ENCODE measurements around the gene ITGA11. TPM values are rescaled to one million over a fixed set of nuclear protein-coding genes. Genes with fewer than 3 reads are reported as not detected.

Gene ITGA11
- total RNA-seq, 1 donor from 2014 or later = 193 TPM

DNA sequence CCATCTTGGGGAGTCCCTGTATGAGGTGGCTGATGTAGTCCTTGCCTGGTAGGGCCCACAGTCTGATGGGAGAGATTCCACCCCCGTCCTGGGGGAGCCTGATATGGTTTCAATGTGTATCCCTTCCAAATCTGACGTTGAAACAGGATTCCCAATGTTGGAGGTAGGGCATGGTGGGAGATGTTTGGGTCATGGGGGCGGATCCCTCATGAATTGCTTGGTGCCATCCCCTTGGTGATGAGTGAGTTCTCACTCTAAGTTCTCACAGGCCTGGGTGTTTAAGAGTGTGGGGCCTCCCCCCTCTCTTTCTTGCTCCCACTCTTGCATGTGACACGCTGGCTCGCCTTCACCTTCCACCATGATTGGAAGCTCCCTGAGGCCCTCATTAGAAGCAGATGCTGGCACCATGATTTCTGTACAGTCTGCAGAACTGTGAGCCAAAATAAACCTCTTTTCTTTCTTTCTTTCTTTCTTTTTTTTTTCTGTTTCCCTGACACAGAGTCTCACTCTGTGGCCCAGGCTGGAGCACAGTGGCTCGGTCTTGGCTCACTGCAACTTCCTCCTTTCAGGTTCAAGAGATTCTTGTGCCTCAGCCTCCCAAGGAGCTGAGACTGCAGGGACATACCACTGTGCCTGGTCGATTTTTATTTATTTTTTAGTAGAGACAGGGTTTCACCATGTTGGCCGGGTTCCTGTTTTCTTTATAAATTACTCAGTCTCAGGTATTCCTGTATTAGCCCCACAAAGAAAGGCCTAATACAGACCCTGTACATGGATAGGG is 28.6 kb downstream of the ITGA11 start:
- Histone ChIP-seq H3K4me2 (ENCODE audit: low read length) (no peak overlapping the region), H3K9me3 (ENCODE audit: insufficient read depth, low read depth, low read length) (peaks cover 6% of the 10 kb centered on the region), H3K4me1 (ENCODE audit: insufficient read depth, low read length) (peaks cover 11% of the 10 kb centered on the region), H3K27ac (ENCODE audit: low read depth, low read length) (no peak overlapping the region), H2AFZ (ENCODE audit: low read depth, low read length) (no peak overlapping the region), H3K36me3 (ENCODE audit: insufficient read depth, low read length) (peaks cover 10% of the 10 kb centered on the region), H3K27me3 (ENCODE audit: insufficient read depth, low read length) (no peaks in the 10 kb centered on the region), H3K9ac (ENCODE audit: low read length) (no peak overlapping the region), H3K4me3 (ENCODE audit: insufficient read depth, low read depth, low read length) (no peak overlapping the region), H3K79me2 (ENCODE audit: insufficient read depth, low read length) (peaks cover 78% of the 10 kb centered on the region), H4K20me1 (ENCODE audit: insufficient read depth, low read length) (peaks cover 81% of the 10 kb centered on the region)
- DNase-seq (ENCODE audit: low read depth) (no peak), FAIRE-seq (no peak)
- H3K27me3 Mint-ChIP-seq (ENCODE audit: low read depth, unreplicated experiment) = no peaks in the 10 kb centered on the region
- no peak for TF ChIP-seq EZH2 (IDR thresholded peaks at IDR 0.05; ENCODE audit: insufficient read depth, low read length)
- TF ChIP-seq, protein P1, sequence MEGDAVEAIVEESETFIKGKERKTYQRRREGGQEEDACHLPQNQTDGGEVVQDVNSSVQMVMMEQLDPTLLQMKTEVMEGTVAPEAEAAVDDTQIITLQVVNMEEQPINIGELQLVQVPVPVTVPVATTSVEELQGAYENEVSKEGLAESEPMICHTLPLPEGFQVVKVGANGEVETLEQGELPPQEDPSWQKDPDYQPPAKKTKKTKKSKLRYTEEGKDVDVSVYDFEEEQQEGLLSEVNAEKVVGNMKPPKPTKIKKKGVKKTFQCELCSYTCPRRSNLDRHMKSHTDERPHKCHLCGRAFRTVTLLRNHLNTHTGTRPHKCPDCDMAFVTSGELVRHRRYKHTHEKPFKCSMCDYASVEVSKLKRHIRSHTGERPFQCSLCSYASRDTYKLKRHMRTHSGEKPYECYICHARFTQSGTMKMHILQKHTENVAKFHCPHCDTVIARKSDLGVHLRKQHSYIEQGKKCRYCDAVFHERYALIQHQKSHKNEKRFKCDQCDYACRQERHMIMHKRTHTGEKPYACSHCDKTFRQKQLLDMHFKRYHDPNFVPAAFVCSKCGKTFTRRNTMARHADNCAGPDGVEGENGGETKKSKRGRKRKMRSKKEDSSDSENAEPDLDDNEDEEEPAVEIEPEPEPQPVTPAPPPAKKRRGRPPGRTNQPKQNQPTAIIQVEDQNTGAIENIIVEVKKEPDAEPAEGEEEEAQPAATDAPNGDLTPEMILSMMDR (IDR thresholded peaks at IDR 0.05; ENCODE audit: insufficient read depth, low read depth, low read length) = no peak
- H3K27ac Mint-ChIP-seq (ENCODE audit: unreplicated experiment) = no peak overlapping the region
- peaks cover 4% of the 10 kb centered on the region for H3K4me1 Mint-ChIP-seq (ENCODE audit: low read depth, unreplicated experiment)
- H3K36me3 Mint-ChIP-seq (ENCODE audit: low read depth, unreplicated experiment) = peaks cover 30% of the 10 kb centered on the region
- H3K9me3 Mint-ChIP-seq (ENCODE audit: unreplicated experiment) = peaks cover 8% of the 10 kb centered on the region
- peak overlapping the region; percentile 17 for H3K4me3 Mint-ChIP-seq (ENCODE audit: unreplicated experiment)

DNA sequence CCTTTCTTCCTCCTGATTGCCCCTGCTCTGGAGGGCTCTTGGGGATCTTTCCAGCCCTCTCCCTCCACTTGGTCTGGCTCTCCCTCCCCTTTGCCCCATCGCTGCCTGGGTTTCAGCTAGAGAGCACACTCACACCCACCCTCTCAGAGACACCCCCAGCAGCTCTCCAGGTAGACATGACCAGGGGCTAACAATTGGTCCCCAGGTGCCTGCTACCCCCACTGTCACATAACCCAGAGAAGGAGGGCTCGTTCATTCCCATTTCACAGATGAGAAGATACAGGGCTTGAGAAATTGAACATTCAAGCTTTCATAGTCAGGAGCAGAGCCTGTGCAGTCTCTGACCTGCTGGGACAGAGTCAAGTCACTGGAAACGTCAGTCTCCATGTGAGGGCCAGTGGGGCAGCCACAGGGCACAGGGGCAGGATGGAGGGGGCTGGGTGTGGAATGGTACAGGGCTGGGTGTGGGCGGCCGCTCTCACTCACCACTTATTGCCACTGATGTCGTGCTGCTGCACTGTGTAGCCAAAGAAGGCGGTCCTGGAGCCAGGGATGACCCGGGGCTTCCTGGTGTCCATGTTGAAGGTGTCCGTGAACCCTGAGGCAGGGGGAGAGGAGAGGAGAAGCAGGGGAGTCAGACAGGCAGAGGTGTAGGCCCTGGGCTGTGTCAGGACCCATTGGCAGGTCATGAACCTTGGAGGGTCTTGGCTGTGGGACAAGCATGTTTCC is 29.4 kb downstream of the ITGA11 start:
- Mint-ChIP-seq H3K36me3 (ENCODE audit: low read depth, unreplicated experiment) (peaks cover 25% of the 10 kb centered on the region), H3K4me1 (ENCODE audit: low read depth, unreplicated experiment) (peaks cover 4% of the 10 kb centered on the region), H3K4me3 (ENCODE audit: unreplicated experiment) (no peak overlapping the region), H3K27me3 (ENCODE audit: low read depth, unreplicated experiment) (no peaks in the 10 kb centered on the region), H3K9me3 (ENCODE audit: unreplicated experiment) (peaks cover 8% of the 10 kb centered on the region), H3K27ac (ENCODE audit: unreplicated experiment) (peak overlapping the region; percentile 22)
- FAIRE-seq (no peak), DNase-seq (ENCODE audit: low read depth) (no peak)
- Histone ChIP-seq H3K36me3 (ENCODE audit: insufficient read depth, low read length) (peaks cover 10% of the 10 kb centered on the region), H3K4me3 (ENCODE audit: insufficient read depth, low read depth, low read length) (no peak overlapping the region), H3K9me3 (ENCODE audit: insufficient read depth, low read depth, low read length) (peaks cover 6% of the 10 kb centered on the region), H2AFZ (ENCODE audit: low read depth, low read length) (no peak overlapping the region), H3K4me2 (ENCODE audit: low read length) (no peak overlapping the region), H4K20me1 (ENCODE audit: insufficient read depth, low read length) (peaks cover 74% of the 10 kb centered on the region), H3K9ac (ENCODE audit: low read length) (no peak overlapping the region), H3K4me1 (ENCODE audit: insufficient read depth, low read length) (peaks cover 7% of the 10 kb centered on the region), H3K27ac (ENCODE audit: low read depth, low read length) (no peak overlapping the region), H3K79me2 (ENCODE audit: insufficient read depth, low read length) (peaks cover 71% of the 10 kb centered on the region), H3K27me3 (ENCODE audit: insufficient read depth, low read length) (no peaks in the 10 kb centered on the region)
- TF ChIP-seq, protein P1 (IDR thresholded peaks at IDR 0.05; ENCODE audit: insufficient read depth, low read depth, low read length) = no peak
- TF ChIP-seq EZH2 (IDR thresholded peaks at IDR 0.05; ENCODE audit: insufficient read depth, low read length) = no peak
